Skeletal muscle satellite cell (primary cell): ENCODE data around the gene CILP2.

Source experiments
- H3K27me3 ChIP-seq: 2 replicates; pipeline ENCODE4 v1.7.0; 2013; ENCODE audit warnings: low read length; ENCODE audit not compliant: control insufficient read depth, insufficient read depth
- H3K36me3 ChIP-seq: 2 replicates; pipeline ENCODE4 v1.7.0; 2013; ENCODE audit warnings: mild to moderate bottlenecking, control low read depth, low read length; ENCODE audit not compliant: insufficient read depth
- H3K4me1 ChIP-seq: 2 replicates; pipeline ENCODE4 v1.7.0; 2013; ENCODE audit warnings: low read length; ENCODE audit not compliant: control insufficient read depth, insufficient read depth
- H3K4me2 ChIP-seq: 2 replicates; pipeline ENCODE4 v1.7.0; 2013; ENCODE audit warnings: mild to moderate bottlenecking, low read length
- H3K4me3 ChIP-seq: 2 replicates; pipeline ENCODE4 v1.7.0; 2013; ENCODE audit warnings: low read length
- H3K9ac ChIP-seq: 2 replicates; pipeline ENCODE4 v1.7.0; 2013; ENCODE audit warnings: mild to moderate bottlenecking, low read depth, low read length, moderate library complexity
- H3K9me3 ChIP-seq: replicated peaks from 2 replicates; pipeline ENCODE4 v1.7.0; 2013; ENCODE audit warnings: mild to moderate bottlenecking, control low read depth, low read length

The CILP2 gene

DNA sequence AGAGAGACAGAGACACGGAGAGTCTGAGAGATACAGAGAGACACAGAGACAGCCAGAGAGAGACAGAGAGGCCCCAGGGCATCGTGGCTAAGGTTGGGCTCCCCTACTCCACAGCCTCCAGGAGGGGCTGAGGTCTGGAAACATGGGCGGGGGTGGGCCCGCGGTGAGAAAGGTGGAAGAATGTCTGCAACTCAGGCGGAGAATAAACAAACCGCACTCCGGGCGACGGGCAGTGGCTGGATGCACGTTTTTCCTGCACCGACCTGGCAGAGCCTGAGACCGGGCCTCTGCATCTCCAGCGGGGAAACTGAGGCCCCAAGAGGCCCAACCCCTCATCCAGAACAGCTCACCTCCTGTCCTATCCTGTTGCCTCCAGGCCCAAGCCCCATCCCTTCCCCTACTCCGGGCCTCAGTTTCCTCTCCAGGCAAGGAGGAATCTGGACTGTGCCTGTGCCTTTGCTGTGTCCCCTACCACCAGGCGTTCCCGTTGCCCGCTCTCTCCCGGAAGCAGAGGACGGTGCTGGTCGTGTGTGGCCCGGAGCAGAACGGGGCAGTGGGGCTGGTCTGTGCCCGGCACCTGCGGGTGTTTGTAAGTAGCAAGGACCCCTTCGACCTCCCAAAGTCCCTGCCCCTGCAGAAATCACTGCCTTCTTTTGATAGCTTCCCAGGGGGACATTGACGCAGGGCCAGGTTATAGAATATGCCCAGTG is 3.4 kb upstream of the CILP2 start:
- H3K9ac ChIP-seq = no peak overlapping the region
- peaks cover 26% of the 10 kb centered on the region for H3K4me1 ChIP-seq
- no peak overlapping the region for H3K4me3 ChIP-seq
- H3K27me3 ChIP-seq = peaks cover 18% of the 10 kb centered on the region
- no peaks in the 10 kb centered on the region for H3K9me3 ChIP-seq
- H3K36me3 ChIP-seq = no peaks in the 10 kb centered on the region
- H3K4me2 ChIP-seq = no peak overlapping the region

DNA sequence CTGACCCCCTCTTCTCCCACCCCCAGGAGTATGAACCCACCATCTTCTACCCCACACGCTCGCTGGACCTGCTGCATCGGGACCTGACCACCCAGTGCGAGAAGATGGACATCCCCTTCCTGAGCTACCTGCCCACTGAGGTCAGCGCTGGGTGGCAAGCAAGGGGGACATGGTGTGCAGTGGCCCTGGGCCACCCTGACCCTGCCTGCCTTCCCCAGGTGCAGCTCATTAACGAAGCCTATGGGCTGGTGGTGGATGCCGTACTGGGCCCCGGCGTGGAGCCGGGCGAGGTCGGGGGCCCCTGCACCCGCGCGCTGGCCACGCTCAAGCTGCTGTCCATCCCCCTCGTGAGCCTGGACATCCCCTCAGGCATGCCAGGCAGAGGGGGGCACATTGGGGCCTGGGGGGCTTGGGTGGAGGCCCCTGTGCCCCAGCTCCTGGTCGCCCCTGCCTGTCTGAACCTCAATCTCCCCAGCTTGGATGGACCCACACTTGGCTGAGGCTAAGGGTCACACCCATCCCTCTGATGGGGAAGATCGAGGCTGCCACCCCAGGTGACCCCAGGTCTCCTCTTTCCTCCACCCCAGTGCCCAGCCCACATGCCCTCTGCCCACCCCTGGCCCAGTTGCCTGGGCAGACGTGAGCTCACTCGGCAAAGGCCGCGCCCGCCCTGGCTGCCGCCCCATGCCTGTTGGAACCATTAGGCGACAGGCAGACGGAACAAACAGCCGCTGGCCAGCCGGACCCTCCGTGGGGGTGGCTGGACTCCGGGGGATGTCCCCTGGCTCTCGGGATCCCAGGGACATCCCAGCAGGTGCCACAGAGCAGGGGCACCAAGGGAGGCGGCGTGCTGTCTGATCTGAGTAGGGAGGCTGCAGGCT is 2.5 kb upstream of the CILP2 start:
- Histone ChIP-seq H3K4me3 (no peak overlapping the region), H3K9ac (no peak overlapping the region), H3K27me3 (peaks cover 24% of the 10 kb centered on the region), H3K36me3 (no peaks in the 10 kb centered on the region), H3K4me2 (no peak overlapping the region), H3K4me1 (peaks cover 20% of the 10 kb centered on the region), H3K9me3 (no peaks in the 10 kb centered on the region)

DNA sequence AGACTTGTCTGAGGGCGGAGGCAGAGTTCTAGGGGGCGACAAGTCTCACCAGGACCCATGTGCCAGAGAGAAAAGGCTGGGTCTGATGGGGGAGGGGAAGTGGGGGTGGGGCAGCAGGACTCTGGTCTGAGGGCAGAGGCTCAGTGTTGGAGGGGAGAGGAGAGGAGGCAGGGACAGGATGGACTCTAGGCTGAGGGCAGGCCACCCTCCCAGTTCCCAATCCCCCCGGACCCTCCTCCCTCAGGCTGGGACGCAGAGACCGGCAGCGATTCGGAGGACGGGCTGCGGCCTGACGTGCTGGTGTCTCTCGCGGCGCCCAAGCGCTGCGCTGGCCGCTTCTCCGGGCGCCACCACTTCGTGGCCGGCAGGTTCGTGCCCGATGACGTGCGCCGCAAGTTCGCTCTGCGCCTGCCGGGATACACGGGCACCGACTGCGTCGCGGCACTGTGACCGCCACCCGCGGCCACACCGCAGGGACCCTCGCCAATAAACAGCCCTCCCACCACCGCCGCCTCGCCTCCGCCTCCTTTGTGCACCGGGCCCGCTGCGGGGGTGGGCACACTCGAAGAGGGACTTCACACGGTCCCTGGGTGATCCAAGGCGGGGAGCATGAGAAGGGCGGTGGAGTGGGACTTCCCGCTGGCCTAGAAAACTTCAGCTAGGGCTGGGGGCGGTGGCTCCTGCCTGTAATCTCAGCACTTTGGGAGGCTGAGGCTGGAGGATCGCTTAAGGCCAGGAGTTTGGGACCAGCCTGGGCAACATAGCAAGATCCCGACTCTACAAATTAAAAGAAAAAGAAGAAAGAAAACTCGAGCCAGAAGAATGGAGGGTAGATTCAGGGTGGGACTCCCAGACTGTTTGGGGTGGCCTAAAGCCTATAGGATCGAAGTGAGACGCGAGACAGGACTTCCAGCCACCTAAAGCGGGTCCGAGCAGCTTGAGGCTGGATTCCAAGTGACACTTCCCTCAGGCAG is 703 bp upstream of the CILP2 start:
- Histone ChIP-seq H3K4me3 (no peak overlapping the region), H3K4me1 (peaks cover 21% of the 10 kb centered on the region), H3K36me3 (no peaks in the 10 kb centered on the region), H3K27me3 (peaks cover 28% of the 10 kb centered on the region), H3K4me2 (peak overlapping the region; percentile 62), H3K9me3 (no peaks in the 10 kb centered on the region), H3K9ac (no peak overlapping the region)

DNA sequence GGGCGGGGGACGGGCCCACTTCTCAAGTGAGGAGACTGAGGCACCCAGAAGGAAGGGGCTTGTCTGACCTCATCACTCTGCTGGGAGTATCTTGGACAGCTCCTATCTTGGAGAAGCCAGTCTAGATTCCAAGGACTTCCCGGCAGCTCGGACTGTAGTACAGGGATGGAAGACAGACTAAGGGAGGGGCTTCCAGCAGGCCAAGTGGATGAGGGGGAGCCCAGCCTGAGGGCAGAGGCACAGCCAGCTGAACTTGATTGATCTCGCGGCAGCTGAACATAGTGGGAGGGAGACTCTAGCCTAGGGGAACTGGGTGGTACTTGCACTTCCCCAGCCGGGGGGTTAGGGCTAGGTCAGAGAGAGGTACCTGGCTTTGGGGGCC is 711 bp downstream of the CILP2 start:
- no peak overlapping the region for H3K4me2 ChIP-seq
- H3K4me1 ChIP-seq = peaks cover 21% of the 10 kb centered on the region
- peaks cover 30% of the 10 kb centered on the region for H3K27me3 ChIP-seq
- no peak overlapping the region for H3K9ac ChIP-seq
- H3K4me3 ChIP-seq = no peak overlapping the region
- no peaks in the 10 kb centered on the region for H3K9me3 ChIP-seq
- no peaks in the 10 kb centered on the region for H3K36me3 ChIP-seq

DNA sequence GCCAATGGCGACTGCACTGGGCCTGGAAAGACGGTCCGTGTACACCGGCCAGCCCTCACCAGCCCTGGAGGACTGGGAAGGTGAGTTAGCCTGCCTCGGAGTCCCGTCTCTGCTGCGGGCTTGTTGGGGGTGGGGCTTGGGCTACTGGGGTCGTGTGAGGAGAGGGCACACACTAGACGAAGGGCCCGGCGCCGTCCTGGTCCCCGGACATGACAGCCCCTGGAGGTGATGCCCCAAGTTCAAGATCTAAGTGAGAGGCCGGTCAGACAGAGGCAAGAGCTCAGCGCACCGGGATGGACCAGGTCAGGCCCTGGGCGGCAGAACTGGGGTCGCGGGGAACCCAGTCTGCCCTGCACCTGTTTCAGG is 1.6 kb downstream of the CILP2 start:
- Histone ChIP-seq H3K4me1 (peaks cover 21% of the 10 kb centered on the region), H3K27me3 (peaks cover 30% of the 10 kb centered on the region), H3K9me3 (no peaks in the 10 kb centered on the region), H3K4me2 (no peak overlapping the region), H3K36me3 (no peaks in the 10 kb centered on the region), H3K9ac (no peak overlapping the region), H3K4me3 (no peak overlapping the region)

DNA sequence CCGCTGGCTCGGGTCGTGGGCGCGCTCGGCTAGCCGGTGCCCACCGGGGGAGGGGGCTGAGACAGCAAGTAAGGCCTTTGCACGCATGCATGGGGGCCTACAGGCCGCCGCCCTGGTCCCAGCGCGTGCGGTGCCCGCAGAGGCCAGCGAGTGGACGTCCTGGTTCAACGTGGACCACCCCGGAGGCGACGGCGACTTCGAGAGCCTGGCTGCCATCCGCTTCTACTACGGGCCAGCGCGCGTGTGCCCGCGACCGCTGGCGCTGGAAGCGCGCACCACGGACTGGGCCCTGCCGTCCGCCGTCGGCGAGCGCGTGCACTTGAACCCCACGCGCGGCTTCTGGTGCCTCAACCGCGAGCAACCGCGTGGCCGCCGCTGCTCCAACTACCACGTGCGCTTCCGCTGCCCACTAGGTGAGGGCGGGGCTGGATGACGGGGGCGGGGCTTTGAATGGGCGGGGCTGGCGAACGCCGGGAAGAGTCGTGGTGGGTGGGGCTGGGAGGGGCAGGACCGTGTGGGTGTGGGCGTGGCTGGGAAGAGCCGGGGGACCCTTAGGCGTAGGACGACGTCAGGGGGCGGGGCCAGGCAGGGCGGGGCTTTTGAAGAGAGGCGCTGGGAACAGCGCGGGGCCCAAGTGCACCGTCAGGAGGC is 2.1 kb downstream of the CILP2 start:
- peaks cover 30% of the 10 kb centered on the region for H3K27me3 ChIP-seq
- H3K36me3 ChIP-seq = no peaks in the 10 kb centered on the region
- no peak overlapping the region for H3K4me3 ChIP-seq
- peaks cover 21% of the 10 kb centered on the region for H3K4me1 ChIP-seq
- peak overlapping the region; percentile 48 for H3K4me2 ChIP-seq
- no peak overlapping the region for H3K9ac ChIP-seq
- H3K9me3 ChIP-seq = no peaks in the 10 kb centered on the region

DNA sequence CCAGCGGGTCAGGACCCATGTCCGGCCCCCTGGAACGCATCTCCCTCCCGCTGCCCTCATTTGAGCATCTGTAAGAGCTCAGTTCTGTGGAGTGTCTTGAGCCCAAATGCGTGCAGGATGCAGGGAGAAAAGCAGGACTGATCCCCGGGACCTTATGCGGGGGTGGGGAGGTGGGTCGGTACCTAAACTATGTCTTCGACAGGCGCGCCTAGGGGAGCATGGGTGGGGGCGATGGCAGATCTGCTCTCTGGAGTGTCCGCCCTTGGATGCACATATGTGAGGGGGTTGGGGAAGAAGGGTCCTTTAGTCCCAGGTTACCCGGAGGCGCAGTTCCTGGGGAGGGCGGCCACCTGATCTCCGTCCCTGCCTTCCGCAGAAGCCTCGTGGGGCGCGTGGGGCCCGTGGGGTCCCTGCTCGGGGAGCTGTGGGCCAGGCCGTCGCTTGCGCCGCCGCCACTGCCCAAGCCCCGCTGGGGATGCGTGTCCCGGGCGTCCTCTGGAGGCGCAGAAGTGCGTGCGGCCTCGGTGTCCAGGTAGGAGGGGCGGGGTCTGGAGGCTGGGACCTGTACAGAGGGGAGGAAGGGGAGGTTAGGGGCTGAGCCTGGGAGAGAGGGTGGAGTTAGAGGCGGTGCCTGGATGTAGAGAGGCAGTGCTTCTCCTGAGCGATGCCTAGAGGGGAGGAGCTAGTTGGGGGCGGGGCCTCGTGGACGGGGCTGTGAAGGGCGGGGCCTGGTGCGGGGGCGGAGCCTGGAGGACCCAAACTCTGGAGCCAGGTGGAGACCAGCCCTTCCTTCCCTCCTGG is 2.9 kb downstream of the CILP2 start:
- H3K9me3 ChIP-seq = no peaks in the 10 kb centered on the region
- H3K9ac ChIP-seq = no peak overlapping the region
- no peaks in the 10 kb centered on the region for H3K36me3 ChIP-seq
- H3K4me3 ChIP-seq = no peak overlapping the region
- H3K27me3 ChIP-seq = peaks cover 30% of the 10 kb centered on the region
- peaks cover 21% of the 10 kb centered on the region for H3K4me1 ChIP-seq
- H3K4me2 ChIP-seq = peak overlapping the region; percentile 48

DNA sequence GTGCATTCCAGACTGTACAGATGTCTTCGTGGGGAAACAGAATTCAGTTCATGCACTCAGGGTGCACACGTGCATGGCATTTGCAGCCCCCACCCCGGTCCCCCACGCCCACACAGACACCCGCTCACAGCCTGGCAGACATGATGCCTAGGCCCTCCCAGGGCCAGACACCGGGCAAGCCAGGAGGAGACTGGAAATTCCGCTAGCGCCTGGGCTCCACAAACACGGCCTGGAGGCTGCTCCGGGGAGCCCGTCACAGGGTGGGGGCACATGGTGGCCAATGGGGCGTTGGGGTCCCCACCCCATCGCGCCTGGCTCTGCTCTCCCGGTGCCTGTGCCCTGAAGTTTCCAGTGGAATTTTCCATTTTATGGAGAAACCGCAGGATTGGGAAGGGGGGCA is 3.6 kb downstream of the CILP2 start:
- Histone ChIP-seq H3K4me1 (peaks cover 21% of the 10 kb centered on the region), H3K9me3 (no peaks in the 10 kb centered on the region), H3K27me3 (peaks cover 37% of the 10 kb centered on the region), H3K4me2 (no peak overlapping the region), H3K4me3 (no peak overlapping the region), H3K36me3 (no peaks in the 10 kb centered on the region), H3K9ac (no peak overlapping the region)

DNA sequence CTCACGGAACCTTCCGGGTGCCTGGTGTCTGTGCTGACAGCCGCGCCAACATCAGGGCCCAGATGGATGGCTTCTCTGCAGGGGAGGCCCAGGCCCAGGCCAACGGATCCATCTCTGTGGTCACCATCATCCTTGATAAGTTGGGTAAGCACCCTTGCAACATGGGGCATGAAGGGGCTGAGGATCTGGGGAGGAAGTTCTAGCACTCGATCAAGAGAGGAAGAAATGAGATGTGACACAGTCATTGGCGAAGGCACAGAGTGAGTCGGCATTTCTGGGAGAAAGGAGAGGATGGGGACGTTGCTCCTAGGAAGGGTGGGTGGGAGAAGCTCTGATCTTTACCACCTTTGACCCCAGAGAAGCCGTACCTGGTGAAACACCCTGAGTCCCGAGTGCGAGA is 4.4 kb downstream of the CILP2 start:
- Histone ChIP-seq H3K9ac (no peak overlapping the region), H3K4me1 (peaks cover 18% of the 10 kb centered on the region), H3K4me3 (no peak overlapping the region), H3K27me3 (peaks cover 45% of the 10 kb centered on the region), H3K36me3 (no peaks in the 10 kb centered on the region), H3K9me3 (no peaks in the 10 kb centered on the region), H3K4me2 (no peak overlapping the region)

DNA sequence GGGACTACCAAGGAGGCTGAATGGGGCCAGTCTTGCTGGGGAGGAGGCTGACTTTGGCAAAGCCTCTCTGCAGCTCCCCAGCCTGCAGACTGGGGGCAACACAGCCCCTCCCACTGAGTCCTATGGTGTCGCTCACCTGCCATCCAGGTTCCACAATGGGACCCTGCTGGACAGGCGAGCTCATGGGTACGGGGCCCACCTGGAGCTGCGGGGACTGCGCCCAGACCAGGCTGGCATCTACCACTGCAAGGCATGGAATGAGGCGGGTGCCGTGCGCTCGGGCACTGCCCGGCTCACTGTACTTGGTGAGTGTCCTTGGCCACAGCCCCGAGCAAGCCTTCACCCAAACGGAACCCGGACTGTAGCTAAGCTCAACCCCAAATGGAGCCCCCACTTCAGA is 5.0 kb downstream of the CILP2 start:
- Histone ChIP-seq H3K36me3 (no peaks in the 10 kb centered on the region), H3K27me3 (peaks cover 41% of the 10 kb centered on the region), H3K9ac (no peak overlapping the region), H3K4me2 (no peak overlapping the region), H3K9me3 (no peaks in the 10 kb centered on the region), H3K4me3 (no peak overlapping the region), H3K4me1 (peaks cover 15% of the 10 kb centered on the region)
